Measurements from ENCODE around the gene CPLX3. TPM values are rescaled to one million over a fixed set of nuclear protein-coding genes. Genes with fewer than 3 reads are reported as not detected.

The CPLX3 gene
- total RNA-seq, 1 experiment from 2014 or later = not detected

DNA sequence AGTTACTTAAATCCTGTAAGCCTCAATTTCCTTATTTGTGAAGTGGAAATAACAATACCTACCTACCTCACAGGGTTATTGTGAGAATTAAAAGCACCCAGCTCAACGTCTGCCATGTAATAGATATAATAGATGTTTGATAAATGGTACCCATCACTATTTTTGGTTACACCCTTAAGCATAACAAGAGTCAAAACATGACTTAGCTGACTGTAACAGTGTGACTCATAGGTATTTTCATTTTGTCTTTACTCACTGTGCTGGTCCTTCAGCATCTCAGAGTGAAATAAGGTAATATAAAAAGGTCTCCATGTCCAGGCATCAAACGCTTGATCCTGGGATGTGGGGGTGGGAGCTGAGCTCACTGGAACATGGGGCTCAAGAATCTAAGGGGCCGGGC is 3.1 kb downstream of the CPLX3 start:
- DNase-seq = no peak
- no peak overlapping the region for H3K56ac ChIP-seq (ENCODE audit: insufficient read length, low read depth, low read length)
- no peak overlapping the region for H3K18ac ChIP-seq (ENCODE audit: insufficient read length, low read depth, low read length)
- no peak overlapping the region for H3K4ac ChIP-seq (ENCODE audit: low read depth, low read length)
- H2BK15ac ChIP-seq (ENCODE audit: low read depth, low read length) = no peak overlapping the region
- TF ChIP-seq, protein P1, sequence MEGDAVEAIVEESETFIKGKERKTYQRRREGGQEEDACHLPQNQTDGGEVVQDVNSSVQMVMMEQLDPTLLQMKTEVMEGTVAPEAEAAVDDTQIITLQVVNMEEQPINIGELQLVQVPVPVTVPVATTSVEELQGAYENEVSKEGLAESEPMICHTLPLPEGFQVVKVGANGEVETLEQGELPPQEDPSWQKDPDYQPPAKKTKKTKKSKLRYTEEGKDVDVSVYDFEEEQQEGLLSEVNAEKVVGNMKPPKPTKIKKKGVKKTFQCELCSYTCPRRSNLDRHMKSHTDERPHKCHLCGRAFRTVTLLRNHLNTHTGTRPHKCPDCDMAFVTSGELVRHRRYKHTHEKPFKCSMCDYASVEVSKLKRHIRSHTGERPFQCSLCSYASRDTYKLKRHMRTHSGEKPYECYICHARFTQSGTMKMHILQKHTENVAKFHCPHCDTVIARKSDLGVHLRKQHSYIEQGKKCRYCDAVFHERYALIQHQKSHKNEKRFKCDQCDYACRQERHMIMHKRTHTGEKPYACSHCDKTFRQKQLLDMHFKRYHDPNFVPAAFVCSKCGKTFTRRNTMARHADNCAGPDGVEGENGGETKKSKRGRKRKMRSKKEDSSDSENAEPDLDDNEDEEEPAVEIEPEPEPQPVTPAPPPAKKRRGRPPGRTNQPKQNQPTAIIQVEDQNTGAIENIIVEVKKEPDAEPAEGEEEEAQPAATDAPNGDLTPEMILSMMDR (conservative IDR thresholded peaks at IDR 0.05) = no peak
- peaks cover 56% of the 10 kb centered on the region for H3K27me3 Mint-ChIP-seq (ENCODE audit: low read depth)
- H2BK120ac ChIP-seq (ENCODE audit: low read depth, low read length, poor library complexity, severe bottlenecking) = no peak overlapping the region
- WGBS (ENCODE audit: extremely low coverage, insufficient read length, low lambda C conversion rate) = no CpG with 5 or more reads among the region's 3 CpGs
- H3K27me3 ChIP-seq (ENCODE audit: insufficient read depth, low read length) = peaks cover 10% of the 10 kb centered on the region; the same call in 1 of the 2 replicates
- no peak overlapping the region for H3K14ac ChIP-seq (ENCODE audit: insufficient read depth, low read length)
- H4K5ac ChIP-seq (ENCODE audit: insufficient read length, low read depth, low read length) = no peak overlapping the region
- no peak overlapping the region for H4K91ac ChIP-seq (ENCODE audit: insufficient read length, low read depth, low read length)
- H3K27ac ChIP-seq (ENCODE audit: insufficient read length, low read depth, low read length) = no peak overlapping the region
- no peak overlapping the region for H2BK20ac ChIP-seq (ENCODE audit: low read depth, low read length, poor library complexity, severe bottlenecking)
- no peak overlapping the region for H3K9ac ChIP-seq (ENCODE audit: extremely low read depth, insufficient read length, low read length)
- no peaks in the 10 kb centered on the region for H3K79me2 ChIP-seq (ENCODE audit: insufficient read depth, low read length)
- H3K9me3 ChIP-seq (ENCODE audit: control insufficient read depth, low read depth, low read length) = no peaks in the 10 kb centered on the region
- no peak overlapping the region for H2AK5ac ChIP-seq (ENCODE audit: insufficient read length, low read length)
- no peak overlapping the region for H3K23ac ChIP-seq (ENCODE audit: insufficient read length, low read depth, low read length)
- H4K8ac ChIP-seq (replicated peaks; ENCODE audit: insufficient read length, low read depth, low read length) = no peak overlapping the region
- no peaks in the 10 kb centered on the region for H4K20me1 ChIP-seq (ENCODE audit: control insufficient read depth, insufficient read depth, insufficient read length)
- no peaks in the 10 kb centered on the region for H3K4me1 ChIP-seq (ENCODE audit: insufficient read depth, low read length)
- no peaks in the 10 kb centered on the region for H3K23me2 ChIP-seq (ENCODE audit: insufficient read length, low read depth, low read length, poor library complexity, severe bottlenecking)
- no peak overlapping the region for H3K27ac Mint-ChIP-seq
- H2BK12ac ChIP-seq (ENCODE audit: insufficient read length, low read depth, low read length) = no peak overlapping the region
- no peaks in the 10 kb centered on the region for H3K9me3 Mint-ChIP-seq
- H3K4me1 Mint-ChIP-seq = peaks cover 4 to 30% of the 10 kb centered on the region in 2 experiments; a peak in 3 of 4 replicates
- no peak overlapping the region for H3K4me3 Mint-ChIP-seq
- H2AFZ ChIP-seq (ENCODE audit: low read length) = no peak overlapping the region
- no peak overlapping the region for H3T11ph ChIP-seq (ENCODE audit: low read length)
- H2BK5ac ChIP-seq (ENCODE audit: insufficient read length, low read length) = no peak overlapping the region
- H3K79me1 ChIP-seq (ENCODE audit: insufficient read depth, low read depth, low read length, poor library complexity, severe bottlenecking) = no peaks in the 10 kb centered on the region
- H3K4me2 ChIP-seq (ENCODE audit: insufficient read depth, insufficient read length, low read length) = no peak overlapping the region
- no peaks in the 10 kb centered on the region for H3K36me3 Mint-ChIP-seq (ENCODE audit: insufficient read depth in 1 of 3, low read depth in 3 of 3)

Measured in H9 (cell line).